GM12878 (cell line): ENCODE data around the gene SIK2.

ENCODE experiments used
- NBN ChIP-seq: fragments of 450-650 bp; IDR thresholded peaks from 2 replicates; pipeline ENCODE4 v1.6.1; 2016
- POLR2AphosphoS5 ChIP-seq: IDR thresholded peaks from 2 replicates; pipeline ENCODE4 v1.6.1; 2011; ENCODE audit warnings: mild to moderate bottlenecking, low read length, inconsistent platforms
- SMC3 ChIP-seq: IDR thresholded peaks from 2 replicates; pipeline ENCODE4 v1.6.1; 2011; ENCODE audit warnings: low read length, improper control_type of control experiment, borderline replicate concordance
- TF ChIP-seq, protein P1 (sequence below), 3 experiments: IDR thresholded peaks in 2 of 3; conservative IDR thresholded peaks in 1 of 3; 2 replicates each; pipeline ENCODE4 v1.5.1; 2011; ENCODE audit warnings: low read depth in 3 of 3, low read length in 3 of 3, mild to moderate bottlenecking in 3 of 3, control low read depth in 2 of 3, moderate library complexity in 2 of 3, inconsistent platforms in 1 of 3, mixed read lengths in 1 of 3; ENCODE audit not compliant: control insufficient read depth in 2 of 3, insufficient read depth in 1 of 3; ENCODE audit errors: extremely low read depth in 1 of 3

GRCh38 chr11:111634981-111635705 is 32.9 kb downstream of the SIK2 start:
- TF ChIP-seq SMC3 (no peak), POLR2AphosphoS5 (no peak), NBN (no peak)
- TF ChIP-seq, protein P1, sequence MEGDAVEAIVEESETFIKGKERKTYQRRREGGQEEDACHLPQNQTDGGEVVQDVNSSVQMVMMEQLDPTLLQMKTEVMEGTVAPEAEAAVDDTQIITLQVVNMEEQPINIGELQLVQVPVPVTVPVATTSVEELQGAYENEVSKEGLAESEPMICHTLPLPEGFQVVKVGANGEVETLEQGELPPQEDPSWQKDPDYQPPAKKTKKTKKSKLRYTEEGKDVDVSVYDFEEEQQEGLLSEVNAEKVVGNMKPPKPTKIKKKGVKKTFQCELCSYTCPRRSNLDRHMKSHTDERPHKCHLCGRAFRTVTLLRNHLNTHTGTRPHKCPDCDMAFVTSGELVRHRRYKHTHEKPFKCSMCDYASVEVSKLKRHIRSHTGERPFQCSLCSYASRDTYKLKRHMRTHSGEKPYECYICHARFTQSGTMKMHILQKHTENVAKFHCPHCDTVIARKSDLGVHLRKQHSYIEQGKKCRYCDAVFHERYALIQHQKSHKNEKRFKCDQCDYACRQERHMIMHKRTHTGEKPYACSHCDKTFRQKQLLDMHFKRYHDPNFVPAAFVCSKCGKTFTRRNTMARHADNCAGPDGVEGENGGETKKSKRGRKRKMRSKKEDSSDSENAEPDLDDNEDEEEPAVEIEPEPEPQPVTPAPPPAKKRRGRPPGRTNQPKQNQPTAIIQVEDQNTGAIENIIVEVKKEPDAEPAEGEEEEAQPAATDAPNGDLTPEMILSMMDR (IDR thresholded peaks at IDR 0.05 in 2 of 3, conservative IDR thresholded peaks at IDR 0.05 in 1 of 3; ENCODE audit: control insufficient read depth in 2 of 3, extremely low read depth in 1 of 3, insufficient read depth in 1 of 3, low read depth in 3 of 3, low read length in 3 of 3), result no peak
